Tibial nerve (tissue), 4 donors: ENCODE data around the gene ZNF319. TPM values are rescaled to one million over a fixed set of nuclear protein-coding genes. Genes with fewer than 3 reads are reported as not detected.

ENCODE experiments used
- DNase-seq, 2 donors: peaks; one replicate each; pipeline ENCODE4 v3.0.0-alpha.2; 2019; ENCODE audit warnings: low spot score in 2 of 2
- H3K27ac ChIP-seq, 4 donors: fragments of 200-600 bp; sonication (generic) in 3 of 4; one replicate each; pipeline ENCODE4 v1.5.1; 2017 to 2019; ENCODE audit warnings: mild to moderate bottlenecking in 1 of 4
- H3K27me3 ChIP-seq, 2 donors: fragments of 200-600 bp; sonication (generic) in 1 of 2; one replicate each; pipeline versions ENCODE4 v1.5.1 to v1.6.0; 2017 to 2019
- H3K36me3 ChIP-seq, 3 donors: fragments of 200-600 bp; sonication (generic); one replicate each; pipeline ENCODE4 v1.5.1; 2018 to 2019
- H3K4me1 ChIP-seq, 4 donors: fragments of 200-600 bp; sonication (generic) in 3 of 4; one replicate each; pipeline ENCODE4 v1.5.1; 2017 to 2019
- H3K4me3 ChIP-seq, 4 donors: fragments of 200-600 bp; sonication (generic) in 3 of 4; one replicate each; pipeline ENCODE4 v1.5.1; 2017 to 2019; ENCODE audit warnings: mild to moderate bottlenecking in 1 of 4, moderate library complexity in 1 of 4
- H3K9me3 ChIP-seq, 4 donors: fragments of 200-600 bp; sonication (generic) in 3 of 4; one replicate each; pipeline ENCODE4 v1.5.1; 2017 to 2019
- EP300 ChIP-seq, 2 donors: sonication (generic); formaldehyde crosslinking; IDR thresholded peaks; one replicate each; pipeline ENCODE4 v1.6.1; 2017; ENCODE audit warnings: antibody characterized with exemption in 2 of 2, mild to moderate bottlenecking in 1 of 2
- POLR2A ChIP-seq, 2 donors: fragments of 450-650 bp; IDR thresholded peaks; one replicate each; pipeline ENCODE4 v1.6.1; 2017; ENCODE audit warnings: antibody characterized with exemption in 2 of 2, mild to moderate bottlenecking in 2 of 2, moderate library complexity in 2 of 2
- WGBS, 2 donors: methylation state at CpG; one replicate each; pipeline ENCODE4 v1.1.5; 2018; 5-methylcytosine and 5-hydroxymethylcytosine counted together
- total RNA-seq, 4 donors: library from RNA; depleted of rRNA; stranded (reverse); fragments of >200 nt; gene quantifications; one replicate each; pipeline ENCODE4 v1.1.0, GENCODE V29; 2016
- TF ChIP-seq, protein P1 (sequence below), 5 experiments: fragments of 200-600 bp in 3 of 5; fragments of 450-650 bp in 2 of 5; sonication (generic) in 3 of 5; IDR thresholded peaks; one replicate each; pipeline ENCODE4 v1.5.1; 2016 to 2019; ENCODE audit warnings: antibody characterized with exemption in 5 of 5, mild to moderate bottlenecking in 3 of 5, moderate library complexity in 2 of 5

The ZNF319 gene
- total RNA-seq, 4 donors from 2014 or later = 7.5 to 11.6 (median 9.1) TPM

DNA sequence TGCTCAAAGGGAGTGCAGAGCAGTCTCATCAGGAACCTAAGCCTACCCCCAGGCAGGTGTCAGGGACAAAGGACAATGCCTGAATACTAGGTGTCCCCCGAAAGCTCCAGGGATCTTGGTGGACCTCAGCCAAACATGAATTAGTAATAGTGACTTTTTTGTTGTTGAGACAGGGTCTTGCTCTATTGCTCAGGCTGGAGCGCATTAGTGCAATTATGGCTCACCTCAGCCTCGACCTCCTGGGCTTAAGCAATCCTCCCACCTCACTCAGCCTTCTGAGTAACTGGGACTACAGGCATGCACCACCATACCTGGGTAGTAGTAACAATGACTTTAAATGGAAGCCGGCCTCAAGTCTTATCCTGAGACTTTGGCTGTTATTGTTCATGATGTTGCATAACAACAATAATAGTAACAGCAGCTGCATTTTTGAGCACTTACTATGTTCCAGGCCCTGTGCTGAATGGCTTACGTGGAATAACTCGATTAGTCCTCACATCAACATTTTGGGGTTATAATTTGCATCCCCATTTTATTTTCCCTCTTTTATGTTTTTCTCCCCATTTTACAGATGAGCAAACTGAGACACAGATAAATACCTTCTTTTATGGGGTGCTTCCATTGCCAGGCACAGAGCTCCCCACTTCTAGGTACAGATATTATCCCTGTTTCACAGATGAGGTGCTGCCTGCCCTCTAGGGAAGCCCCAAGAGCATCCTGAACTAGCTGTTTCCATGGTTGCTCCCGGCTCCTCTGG lies 49.1 kb downstream of the ZNF319 start:
- TF ChIP-seq, protein P1, sequence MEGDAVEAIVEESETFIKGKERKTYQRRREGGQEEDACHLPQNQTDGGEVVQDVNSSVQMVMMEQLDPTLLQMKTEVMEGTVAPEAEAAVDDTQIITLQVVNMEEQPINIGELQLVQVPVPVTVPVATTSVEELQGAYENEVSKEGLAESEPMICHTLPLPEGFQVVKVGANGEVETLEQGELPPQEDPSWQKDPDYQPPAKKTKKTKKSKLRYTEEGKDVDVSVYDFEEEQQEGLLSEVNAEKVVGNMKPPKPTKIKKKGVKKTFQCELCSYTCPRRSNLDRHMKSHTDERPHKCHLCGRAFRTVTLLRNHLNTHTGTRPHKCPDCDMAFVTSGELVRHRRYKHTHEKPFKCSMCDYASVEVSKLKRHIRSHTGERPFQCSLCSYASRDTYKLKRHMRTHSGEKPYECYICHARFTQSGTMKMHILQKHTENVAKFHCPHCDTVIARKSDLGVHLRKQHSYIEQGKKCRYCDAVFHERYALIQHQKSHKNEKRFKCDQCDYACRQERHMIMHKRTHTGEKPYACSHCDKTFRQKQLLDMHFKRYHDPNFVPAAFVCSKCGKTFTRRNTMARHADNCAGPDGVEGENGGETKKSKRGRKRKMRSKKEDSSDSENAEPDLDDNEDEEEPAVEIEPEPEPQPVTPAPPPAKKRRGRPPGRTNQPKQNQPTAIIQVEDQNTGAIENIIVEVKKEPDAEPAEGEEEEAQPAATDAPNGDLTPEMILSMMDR (IDR thresholded peaks at IDR 0.05) = no peak
- TF ChIP-seq EP300 (IDR thresholded peaks at IDR 0.05) (no peak), POLR2A (IDR thresholded peaks at IDR 0.05) (no peak)
- Histone ChIP-seq H3K4me3 (no peak overlapping the region), H3K36me3 (no peaks in the 10 kb centered on the region), H3K27ac (no peak overlapping the region), H3K27me3 (peaks cover 0 to 5% of the 10 kb centered on the region in 2 donors), H3K9me3 (no peaks in the 10 kb centered on the region), H3K4me1 (no peaks in the 10 kb centered on the region)
- DNase-seq = no peak
- 80 to 90% methylated on average over 7 of the region's 7 CpGs for WGBS, 2 donors

GRCh38 chr16:57950382-57950781 lies 50.1 kb downstream of the ZNF319 start:
- peaks cover 0 to 5% of the 10 kb centered on the region in 2 donors for H3K27me3 ChIP-seq
- no peaks in the 10 kb centered on the region for H3K4me1 ChIP-seq
- TF ChIP-seq POLR2A (IDR thresholded peaks at IDR 0.05) (no peak), EP300 (IDR thresholded peaks at IDR 0.05) (no peak)
- TF ChIP-seq, protein P1 (IDR thresholded peaks at IDR 0.05) = no peak
- DNase-seq = no peak
- no peak overlapping the region for H3K4me3 ChIP-seq
- H3K9me3 ChIP-seq = no peaks in the 10 kb centered on the region
- H3K36me3 ChIP-seq = no peaks in the 10 kb centered on the region
- no peak overlapping the region for H3K27ac ChIP-seq
- WGBS, 2 donors = 55 to 56% methylated on average over 6 of the region's 6 CpGs

- DNase-seq = no peak
- Histone ChIP-seq H3K4me3 (no peak overlapping the region), H3K36me3 (no peaks in the 10 kb centered on the region), H3K27me3 (peaks cover 0 to 5% of the 10 kb centered on the region in 2 donors), H3K9me3 (no peaks in the 10 kb centered on the region), H3K27ac (no peak overlapping the region), H3K4me1 (no peaks in the 10 kb centered on the region)
- TF ChIP-seq, protein P1 (IDR thresholded peaks at IDR 0.05) = no peak
- TF ChIP-seq EP300 (IDR thresholded peaks at IDR 0.05) = no peak
- TF ChIP-seq POLR2A (IDR thresholded peaks at IDR 0.05) = no peak
- WGBS, 2 donors = 70 to 82% methylated on average over 5 of the region's 5 CpGs
Measured at GRCh38 chr16:57949595-57950238, 50.8 kb downstream of the ZNF319 start.

- Histone ChIP-seq H3K4me1 (no peaks in the 10 kb centered on the region), H3K9me3 (no peaks in the 10 kb centered on the region), H3K27me3 (peaks cover 0 to 5% of the 10 kb centered on the region in 2 donors), H3K4me3 (no peak overlapping the region), H3K27ac (no peak overlapping the region), H3K36me3 (no peaks in the 10 kb centered on the region)
- no peak for DNase-seq
- WGBS, 2 donors = 8 to 14% methylated on average over 2 of the region's 2 CpGs
- TF ChIP-seq POLR2A (IDR thresholded peaks at IDR 0.05) (no peak), EP300 (IDR thresholded peaks at IDR 0.05) (no peak)
- TF ChIP-seq, protein P1 (IDR thresholded peaks at IDR 0.05) = no peak
Measured at GRCh38 chr16:57949013-57949412, 51.5 kb downstream of the ZNF319 start.

- Histone ChIP-seq H3K27ac (no peak overlapping the region), H3K9me3 (no peaks in the 10 kb centered on the region), H3K27me3 (peaks cover 0 to 5% of the 10 kb centered on the region in 2 donors), H3K36me3 (no peaks in the 10 kb centered on the region), H3K4me1 (no peaks in the 10 kb centered on the region), H3K4me3 (no peak overlapping the region)
- DNase-seq = no peak
- WGBS, 2 donors = 91 to 92% methylated on average over 5 of the region's 5 CpGs
- TF ChIP-seq POLR2A (IDR thresholded peaks at IDR 0.05) = no peak
Measured at GRCh38 chr16:57948027-57948426, 52.4 kb downstream of the ZNF319 start.
